ENCODE measurements around the gene MMP14.
"Not testable (repeated sequence)": the region's sequence is repeated elsewhere in the genome, so short reads cannot be mapped to it uniquely, and the experiment has no call there.

Gene MMP14

DNA sequence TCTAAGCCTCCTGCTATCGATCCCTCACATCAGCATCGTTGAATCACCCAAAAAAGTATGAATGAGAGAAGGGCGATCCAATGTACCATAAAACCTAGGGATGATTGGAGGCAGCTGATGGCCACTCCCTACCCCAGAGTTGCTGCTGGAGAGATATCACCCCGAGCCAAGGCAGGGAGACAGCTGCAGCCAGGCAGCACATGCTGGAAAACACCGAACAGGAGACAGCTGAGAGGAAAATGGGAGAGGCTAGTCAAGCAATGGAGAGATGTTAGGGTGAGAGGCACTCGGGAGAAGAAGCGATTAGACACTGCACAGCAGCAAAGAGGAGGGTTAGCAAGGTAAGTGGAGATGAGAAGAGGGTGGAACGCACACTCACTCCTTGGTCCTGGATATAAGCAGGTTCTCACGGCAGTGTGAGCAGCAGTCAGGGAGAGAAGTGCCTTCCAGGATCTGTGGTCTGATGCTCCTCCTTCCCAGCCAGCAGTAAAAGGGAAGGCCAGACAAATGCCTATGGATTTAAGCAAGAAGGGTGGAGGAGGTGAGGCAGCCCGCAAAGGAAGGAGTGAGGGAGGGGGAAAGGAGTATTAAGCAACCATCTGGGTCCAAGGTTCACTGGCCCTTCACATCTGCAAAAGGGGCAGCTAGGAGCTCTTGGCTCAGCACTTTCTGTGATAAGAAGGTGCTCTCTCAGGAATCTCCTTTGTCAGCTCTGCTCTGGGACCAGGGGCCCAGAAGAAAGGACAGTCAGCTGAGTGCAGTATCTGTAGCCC lies 21.3 kb upstream of the MMP14 start, which contains the start of gene SLC7A7:
SLC7A7 (minus strand) TSS at position 495 of the 773 bp plus-strand sequence. CDS start 2,037 bp downstream, outside the sequence.
- DNase-seq: no peak

DNA sequence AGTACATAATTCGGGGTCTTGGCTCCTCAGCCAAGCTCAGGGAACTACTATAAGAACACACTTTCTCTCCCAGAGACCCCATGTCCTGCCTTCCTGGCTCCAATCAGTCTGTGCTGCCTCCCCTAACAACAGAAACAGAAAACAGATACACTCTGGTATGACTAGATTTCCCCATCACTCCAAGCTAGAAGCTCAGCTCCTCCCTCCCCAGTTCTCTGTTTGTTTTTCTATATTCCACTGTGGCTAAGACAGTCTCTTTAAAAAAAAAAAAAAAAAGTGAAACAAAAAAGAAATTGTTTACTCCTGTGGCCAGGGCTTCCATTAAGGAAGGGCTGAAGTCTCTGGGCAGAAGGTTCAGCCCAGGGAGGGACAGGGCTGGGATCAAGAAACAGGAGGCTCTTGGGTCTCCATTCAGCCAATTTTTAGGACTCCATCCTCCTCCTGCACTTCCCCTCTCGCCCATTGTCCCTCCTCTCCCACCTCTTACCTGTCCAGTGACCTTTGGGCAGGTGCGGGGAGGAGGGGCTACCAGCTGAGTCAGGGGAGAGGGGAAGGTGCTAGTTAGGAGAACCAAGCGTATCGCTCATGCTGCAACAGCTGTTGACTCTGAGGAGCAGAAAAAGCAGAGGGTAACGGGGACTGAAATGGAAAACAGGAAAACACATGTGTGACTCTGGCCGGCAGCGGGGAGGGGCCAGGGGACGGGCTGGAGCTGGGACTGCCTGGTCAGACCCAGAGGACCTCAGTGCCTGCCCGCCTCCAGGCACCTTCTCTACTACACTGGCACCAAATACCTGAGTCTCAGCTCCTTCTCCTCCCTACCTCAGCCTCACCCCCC lies 17.0 kb upstream of the MMP14 start:
- DNase-seq: peak; percentile 50

DNA sequence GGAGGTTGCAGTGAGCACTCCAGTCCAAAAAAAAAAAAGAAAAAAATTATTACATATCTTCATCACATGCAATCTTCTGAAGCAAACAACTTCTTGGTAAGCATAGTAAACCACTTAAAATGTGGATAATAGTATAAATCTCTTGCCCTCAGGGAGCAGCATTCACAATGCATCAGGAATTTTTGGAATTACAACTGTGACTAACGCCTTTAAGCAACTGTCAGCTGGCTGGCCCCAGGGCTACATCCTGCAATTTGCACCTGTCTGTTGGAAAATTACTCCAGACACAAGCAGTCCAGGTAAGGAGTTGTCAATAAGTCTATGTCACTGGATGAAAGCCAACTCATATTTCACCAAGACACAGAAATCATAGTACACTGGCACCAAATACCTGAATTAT lies 15.7 kb upstream of the MMP14 start:
- DNase-seq: peak; percentile 64

DNA sequence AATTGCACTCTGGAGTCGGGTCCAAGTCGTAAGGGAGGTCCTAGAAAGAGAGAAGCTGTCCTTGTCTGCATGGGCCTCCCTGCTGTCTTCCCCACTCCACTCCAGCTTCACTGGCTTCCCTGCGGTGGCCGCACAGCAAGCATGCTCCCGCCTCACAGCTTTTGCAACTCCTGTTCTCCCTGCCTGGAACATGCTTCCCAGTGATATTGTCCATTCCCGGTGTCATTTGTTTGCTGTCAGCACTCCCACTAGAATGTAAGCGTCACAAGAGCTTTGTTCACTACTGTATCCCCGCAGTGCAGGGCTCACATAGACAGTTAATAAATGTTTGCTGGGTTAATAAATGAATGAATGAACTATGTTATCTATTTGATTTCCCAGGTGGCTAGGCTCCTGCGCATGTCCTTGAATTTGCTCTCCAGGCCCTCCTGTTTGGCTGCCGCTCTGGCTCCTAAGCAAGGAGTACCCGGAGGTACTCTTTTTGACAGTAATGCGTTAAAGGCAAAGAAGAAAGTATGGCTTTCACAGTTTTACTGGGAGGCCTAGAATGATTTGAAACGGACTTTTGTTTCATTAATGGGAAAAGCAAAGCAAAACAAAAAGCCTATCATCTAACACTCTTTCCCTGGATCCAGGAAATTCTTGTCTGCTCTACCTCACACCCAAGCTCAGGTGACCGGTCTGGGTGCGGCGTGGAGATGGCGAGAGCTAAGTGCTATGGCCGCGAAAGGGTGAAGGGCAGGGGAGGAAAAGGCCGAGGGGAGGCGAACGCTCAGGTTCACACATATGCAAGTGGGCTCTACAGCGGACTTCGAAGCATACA lies 15.0 kb upstream of the MMP14 start:
- peak; percentile 72 for DNase-seq

DNA sequence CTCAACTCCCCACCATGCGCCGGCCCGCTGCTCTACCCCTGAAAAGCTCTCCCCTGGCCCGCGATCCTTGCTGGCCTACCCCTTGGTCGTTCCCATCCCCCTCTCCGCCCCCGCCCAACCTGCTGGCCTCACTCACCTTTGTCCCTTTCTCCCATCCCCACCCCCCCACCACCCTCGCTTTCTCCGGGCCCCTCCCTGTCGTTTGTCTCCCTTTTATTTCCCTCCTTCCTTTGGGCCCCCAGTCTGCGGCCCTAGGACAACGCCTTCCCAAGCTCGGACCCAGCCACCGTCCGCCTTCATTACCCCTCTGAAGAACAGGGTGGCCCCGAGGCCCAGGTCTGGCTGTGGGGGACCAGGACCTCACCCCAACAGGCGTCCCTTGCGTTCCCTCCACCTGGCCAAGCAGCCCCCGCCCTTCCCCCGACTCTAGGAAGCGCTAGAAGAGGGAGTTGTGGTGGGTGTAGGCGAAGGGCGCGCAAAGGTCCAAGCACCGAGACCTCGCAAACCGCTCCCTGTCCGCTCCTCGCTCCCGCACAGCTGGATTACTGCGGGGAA lies 14.3 kb upstream of the MMP14 start:
- no peak for DNase-seq

DNA sequence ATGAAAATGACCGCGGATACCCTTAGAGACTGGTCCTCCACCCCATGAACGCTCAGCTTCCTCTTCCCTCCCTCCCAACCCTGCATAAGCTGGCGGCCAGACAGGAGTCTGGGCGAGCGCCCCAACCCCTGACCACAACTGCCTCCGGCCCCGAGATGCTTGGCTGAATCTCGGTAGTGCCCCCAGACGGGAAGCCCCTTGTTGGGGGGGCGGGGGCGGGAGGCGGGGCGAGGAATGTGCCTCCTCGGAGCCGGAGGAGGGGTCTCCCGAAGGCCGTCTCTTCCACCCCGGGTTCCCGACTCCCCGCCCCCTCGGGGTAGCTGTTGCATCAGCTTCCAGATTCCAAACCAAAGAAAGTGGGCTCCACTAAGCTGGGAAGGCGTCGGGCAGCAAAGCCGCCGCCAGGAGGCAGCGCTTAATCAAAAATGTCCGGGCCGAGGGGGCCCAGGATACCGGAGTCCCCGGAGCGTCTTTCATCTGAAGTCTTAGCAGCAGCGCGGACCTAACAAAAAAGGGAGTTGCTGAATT lies 13.8 kb upstream of the MMP14 start:
- peak; percentile 40 for DNase-seq

DNA sequence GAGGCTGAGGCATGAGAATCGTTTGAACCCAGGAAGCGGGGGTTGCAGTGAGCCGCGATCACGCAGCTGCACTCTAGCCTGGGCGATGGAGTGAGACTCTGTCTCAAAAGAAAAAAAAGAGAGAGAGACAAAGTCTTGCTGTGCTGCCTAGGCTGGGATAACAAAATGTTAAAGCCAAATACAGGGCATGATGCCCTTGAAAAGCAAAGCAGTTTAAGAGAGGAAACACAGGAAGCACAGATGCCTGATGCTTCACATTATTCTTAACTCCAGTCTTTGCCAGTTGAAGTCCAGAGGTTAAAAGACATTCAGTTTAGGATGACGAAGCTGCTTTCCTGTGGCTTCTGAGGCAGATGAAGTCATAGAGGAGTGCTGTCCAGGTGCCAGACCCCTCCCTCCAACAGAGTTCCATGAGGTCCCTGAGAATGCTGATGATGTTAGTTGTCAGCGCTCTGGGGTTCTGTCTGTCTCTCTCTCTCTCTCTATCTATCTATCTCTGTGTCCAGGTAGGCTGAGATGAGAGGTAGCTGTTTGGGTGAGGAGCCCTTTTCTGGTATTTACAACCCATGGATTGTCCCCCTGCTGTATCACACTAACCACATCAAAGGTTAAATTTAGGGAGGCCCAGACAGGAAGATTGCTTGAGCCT lies 11.6 kb upstream of the MMP14 start:
- peak; percentile 10 for DNase-seq

DNA sequence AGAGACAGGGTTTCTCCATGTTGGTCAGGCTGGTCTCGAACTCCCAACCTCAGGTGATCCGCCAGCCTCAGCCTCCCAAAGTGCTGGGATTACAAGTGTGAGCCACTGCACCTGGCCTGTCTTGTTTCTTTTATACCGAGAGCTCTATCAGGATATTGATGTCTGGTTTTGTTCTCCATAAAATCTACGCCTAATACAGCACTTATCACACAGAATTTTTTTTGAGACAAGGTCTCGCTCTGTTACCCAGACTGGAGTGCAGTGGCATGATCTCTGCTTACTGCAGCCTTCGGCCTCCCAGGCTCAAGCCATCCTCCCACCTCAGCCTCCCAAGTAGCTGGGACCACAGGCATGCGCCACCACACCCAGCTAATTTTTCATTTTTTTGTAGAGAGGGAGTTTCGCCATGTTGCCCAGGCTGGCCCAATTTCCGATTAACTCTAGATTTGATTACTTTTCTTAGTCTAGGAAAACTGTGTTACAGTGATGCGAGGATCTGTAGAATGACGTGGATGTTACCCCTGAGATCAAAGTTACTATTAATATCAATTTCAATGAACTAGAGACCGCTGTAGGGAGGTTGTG lies 7.2 kb upstream of the MMP14 start:
- not testable (repeated sequence) for DNase-seq

DNA sequence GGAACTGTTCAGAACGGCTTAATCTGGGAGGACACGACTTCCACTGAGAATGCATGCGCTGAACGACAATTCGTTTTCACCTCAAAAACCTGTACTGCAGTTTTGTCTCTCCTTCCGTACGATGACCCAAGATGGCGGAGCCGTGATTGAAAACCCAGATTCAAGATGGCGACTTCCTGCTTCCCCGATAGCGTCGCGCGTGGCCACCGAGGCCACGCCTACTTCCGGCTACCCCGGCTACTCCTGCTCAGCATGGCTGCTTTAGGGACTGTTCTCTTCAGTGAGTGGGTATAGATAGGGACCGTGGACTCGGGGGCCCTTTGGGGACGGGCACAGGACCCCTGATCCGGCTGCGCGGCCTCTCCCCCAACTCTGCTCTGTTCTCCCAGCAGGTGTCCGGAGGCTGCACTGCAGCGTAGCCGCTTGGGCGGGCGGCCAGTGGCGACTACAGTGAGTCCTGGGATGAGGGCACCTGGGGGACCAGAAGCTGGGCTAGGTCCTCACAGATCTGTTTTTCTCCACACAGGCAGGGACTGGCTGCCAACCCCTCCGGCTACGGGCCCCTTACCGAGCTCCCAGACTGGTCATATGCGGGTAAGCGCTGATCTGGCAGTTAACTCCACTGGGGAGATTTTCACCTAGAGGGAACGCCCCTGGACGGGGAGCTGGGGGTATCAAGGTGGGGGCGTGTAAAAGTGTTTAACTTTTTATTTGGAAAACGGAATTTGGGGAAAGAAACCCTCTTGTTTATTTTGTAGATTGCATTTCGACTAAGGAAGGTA lies 6.5 kb upstream of the MMP14 start, which contains the start of gene MRPL52:
MRPL52 (plus strand) TSS at position 227 of the 782 bp plus-strand sequence; CDS start at position 253, 26 bp downstream.
- DNase-seq: peak; percentile 89

DNA sequence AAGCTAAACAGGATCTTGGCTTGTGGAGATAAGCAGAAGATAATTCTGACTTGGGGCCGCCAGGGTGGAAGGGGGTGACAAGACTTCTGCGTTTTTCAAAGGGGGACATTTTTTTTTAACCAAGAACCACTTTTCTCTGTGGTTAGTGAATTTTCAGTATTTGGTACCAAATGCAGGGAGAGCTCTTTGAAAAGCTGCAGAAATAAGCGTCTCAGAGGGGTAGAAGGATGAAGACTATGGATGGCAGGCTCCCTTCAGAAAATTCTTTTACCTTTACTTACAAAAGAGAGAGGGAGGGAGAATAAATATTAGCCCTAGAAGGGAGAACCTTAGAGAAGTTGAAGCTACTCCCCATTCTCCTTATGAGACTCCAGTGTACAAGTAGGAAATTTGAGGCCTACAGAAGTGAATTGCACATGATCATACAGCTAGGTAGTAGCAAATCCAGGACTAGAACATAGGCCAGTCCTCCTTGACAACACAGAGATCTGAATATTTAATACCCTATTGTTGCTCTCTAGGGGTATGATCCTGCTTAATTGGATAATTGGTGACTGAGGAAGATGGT lies 5.9 kb upstream of the MMP14 start:
- no peak for DNase-seq

DNA sequence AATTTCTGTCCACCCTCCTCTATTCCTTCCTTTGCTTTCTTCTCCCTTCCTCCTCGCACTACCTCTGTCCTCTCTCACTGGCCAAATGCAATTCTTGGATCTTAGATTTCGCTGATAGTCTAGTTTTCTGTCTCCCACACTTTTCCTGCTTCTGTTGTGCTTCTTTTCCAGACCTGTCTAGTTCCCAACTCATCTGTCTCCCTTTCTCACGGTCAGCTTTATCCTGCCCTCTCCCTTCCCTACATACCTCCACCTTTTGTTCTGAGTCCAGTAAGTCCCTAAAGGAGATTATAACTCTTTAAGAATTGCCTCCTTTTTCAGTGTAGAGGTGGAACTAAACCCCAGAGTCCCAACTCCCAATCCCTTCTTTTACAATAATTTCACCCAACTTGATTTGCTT lies 880 bp upstream of the MMP14 start:
- no peak for DNase-seq

DNA sequence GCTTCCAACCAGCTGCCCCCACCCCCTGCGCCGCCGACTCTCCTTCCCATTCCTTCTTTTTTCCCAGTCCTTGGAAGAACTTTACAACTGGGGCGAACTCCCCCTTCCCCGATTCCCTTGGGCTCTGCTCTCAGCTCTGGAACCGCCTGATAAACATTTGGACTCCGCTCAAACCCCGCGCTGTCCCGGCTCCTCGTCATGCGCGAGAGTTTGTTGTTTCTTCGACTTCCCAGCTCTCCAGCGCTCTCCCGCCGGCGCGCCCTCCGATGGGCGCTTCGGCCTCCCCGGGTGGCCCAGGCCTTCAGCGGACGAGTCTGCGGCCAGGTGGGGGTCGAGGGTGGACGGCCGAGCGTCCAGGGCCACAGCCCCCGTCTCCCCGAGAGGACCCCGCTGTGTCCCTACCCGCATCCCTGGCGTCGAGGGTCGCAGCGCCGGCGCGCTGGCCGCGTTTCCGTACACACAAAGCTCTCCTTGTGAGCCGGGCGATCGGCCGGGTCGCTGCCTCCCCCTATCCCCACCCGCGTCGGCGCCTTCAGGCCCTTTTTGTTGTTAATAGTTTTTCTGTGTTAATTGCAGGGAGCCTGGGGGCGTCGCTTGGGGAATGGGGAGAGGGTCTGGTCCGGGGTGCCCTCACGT lies 847 bp downstream of the MMP14 start:
- DNase-seq: peak; percentile 17

DNA sequence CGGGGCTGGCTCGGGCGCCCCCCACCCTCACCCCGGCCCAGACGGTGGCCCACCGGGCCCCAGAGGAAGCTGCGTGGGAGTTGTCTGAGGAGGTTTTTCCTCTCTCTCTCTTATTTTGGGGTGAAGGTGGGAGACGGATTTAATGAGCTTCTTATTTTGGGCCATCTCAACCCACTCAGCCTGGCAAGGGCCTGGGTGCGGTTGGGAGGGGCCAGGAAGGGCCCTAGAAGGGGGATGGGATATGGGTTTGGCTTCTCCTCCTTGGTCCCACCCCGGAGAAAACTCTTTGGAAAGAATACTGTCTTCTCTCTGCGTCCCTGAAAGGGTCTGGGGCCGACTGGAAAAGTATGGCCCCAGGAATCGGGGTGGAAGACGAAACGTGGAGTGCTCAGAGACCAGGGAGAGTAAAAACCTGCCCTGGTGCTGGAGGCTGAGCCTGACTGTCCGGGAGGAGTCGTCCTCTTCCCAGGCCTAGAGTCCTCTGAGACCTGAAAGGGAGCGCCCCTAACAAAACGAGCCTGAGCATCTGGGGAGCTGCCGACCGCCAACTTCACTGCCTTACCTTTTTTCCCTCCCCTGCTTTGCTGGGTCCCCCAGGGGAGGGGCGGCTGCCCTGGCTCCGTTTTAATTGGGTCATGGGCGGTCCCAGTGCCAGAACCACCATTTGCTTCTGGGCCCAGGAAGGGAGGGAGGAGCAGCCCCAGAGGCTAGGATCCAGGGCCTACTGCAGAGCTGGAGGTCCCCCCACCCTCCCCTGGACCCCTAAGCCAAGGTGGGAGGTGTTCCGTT lies 1.6 kb downstream of the MMP14 start:
- no peak for DNase-seq

DNA sequence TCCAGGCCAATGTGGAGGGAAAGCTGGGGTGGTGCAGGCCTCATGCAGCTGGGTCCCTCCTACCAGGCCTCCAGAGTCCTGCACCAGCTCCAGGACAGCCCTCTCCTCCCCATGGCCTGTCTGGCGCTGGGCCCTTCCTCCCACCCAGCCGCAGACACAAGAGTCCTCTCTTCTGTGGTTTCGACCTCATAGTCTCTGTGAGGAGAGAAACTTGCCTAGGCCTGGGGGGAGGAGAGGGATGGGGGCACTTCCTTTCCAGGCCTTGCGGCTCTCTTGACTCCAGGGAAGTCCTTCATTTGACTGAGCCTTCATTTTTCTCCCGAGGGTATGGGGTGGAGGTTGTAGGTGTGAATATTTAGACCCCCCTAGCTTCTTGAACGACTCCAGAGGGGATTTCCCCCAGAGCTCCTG lies 2.3 kb downstream of the MMP14 start:
- no peak for DNase-seq

DNA sequence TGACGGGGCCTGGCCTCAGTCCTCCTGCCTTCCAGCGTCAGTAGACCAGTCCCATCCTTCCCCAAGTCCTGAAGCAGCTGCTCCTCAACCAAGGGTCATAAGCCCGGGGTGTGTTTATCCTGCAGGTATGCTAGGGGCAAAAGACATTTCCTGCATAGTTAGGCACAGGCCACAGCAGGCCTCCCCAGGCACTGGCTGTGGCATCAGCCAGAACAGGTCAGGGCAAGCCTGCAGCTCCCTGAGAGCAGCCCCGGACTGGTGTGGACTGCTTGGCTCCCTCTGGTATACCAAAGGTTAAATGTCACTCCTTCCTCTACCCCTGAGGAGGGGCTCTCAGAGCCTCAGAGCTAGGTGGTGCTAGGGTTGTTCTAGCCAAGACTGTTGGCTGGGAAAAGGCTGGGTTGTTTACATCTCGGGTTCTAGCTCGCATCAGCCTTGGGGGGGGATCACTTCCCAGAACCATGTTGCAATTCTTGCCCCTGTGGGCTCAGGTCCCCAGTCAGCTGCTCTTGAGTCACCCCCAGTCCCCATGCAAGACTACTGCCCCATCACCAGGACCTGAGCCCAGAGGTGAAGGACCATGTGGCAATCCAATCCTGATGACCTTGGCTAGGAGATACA lies 2.9 kb downstream of the MMP14 start:
- DNase-seq: no peak

DNA sequence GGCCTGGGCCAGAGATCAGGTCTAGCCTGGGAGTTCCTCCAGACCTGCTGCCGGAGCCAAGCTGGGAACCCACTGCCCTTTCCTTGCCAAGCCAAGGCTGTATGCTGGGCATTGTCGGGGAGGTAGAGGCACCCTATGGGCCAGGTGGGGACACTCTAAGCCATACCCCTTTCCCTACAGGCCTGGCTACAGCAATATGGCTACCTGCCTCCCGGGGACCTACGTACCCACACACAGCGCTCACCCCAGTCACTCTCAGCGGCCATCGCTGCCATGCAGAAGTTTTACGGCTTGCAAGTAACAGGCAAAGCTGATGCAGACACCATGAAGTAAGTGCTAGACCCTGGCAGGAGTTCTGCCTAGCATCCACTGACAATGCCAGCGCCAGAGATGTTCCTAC lies 4.9 kb downstream of the MMP14 start:
- no peak for DNase-seq

DNA sequence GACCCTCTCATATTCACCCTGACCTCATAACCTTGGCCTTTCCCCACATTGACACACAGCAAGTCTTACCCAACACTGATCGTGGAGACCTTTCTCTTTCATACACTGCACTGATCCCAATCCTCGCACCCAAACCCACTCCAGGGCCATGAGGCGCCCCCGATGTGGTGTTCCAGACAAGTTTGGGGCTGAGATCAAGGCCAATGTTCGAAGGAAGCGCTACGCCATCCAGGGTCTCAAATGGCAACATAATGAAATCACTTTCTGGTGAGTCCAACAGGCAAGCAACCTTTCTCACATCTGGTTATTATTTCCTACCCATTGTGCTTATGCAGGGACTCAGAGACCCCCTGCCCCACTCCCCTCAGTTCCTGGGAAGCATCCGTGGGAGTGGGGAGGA lies 5.4 kb downstream of the MMP14 start:
- no peak for DNase-seq
